ENCODE data around the gene UBE2R2. TPM values are rescaled to one million over a fixed set of nuclear protein-coding genes. Genes with fewer than 3 reads are reported as not detected.

The UBE2R2 gene
- total and polyA plus RNA-seq, 2 donors (not counting 1 experiment from before 2014, with no cell fraction given), result 23.9 to 57.1 TPM

DNA sequence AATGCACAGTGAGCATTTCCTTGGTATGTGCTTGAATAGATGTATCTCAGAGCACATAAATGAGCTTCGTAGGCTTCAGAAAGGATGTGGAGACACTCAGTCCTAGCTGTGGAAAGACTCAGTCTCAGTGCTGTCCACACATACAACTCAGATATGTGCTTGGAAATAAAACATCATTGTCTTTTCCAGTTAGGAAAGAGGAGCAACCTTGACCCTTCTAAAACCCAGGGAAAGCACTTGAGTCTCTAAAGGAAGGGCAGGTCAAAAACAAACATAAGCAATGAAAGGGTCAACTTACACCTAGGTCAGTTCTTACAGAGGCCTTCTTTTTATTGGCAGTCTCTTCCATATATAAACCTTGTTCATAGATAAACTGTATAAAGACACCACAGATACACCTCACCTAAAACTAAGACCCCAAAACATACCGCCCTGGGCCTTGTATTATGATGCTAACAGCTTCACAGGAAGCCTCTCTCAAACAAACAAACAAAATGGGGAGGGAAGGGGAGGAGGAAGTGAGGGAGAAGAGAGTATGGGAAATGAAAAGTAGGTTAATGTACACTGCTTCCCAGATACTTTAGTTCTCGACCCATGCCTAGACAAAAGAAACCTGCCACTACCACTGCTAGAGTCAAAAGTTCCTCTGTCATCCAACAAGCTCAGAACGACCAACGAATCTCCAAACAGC lies 117.4 kb downstream of the UBE2R2 start:
- H3K4me3 ChIP-seq (replicated peaks in 1 of 4; ENCODE audit: control extremely low read depth in 1 of 4, insufficient read depth in 1 of 4, low read depth in 3 of 4, low read length in 4 of 4), result no peak overlapping the region
- no peaks in the 10 kb centered on the region for H3K79me2 ChIP-seq (ENCODE audit: control insufficient read depth, insufficient read depth, low read length)
- H3K4me2 ChIP-seq (ENCODE audit: extremely low read depth, insufficient read depth, low read length), result no peak overlapping the region
- no peak overlapping the region for H2AFZ ChIP-seq (ENCODE audit: low read length)
- no peaks in the 10 kb centered on the region for H3K9me3 ChIP-seq (ENCODE audit: control insufficient read depth, insufficient read depth, low read depth, low read length)
- no peaks in the 10 kb centered on the region for H3K4me1 ChIP-seq (ENCODE audit: control insufficient read depth, extremely low read depth, insufficient read depth, low read length)
- H4K20me1 ChIP-seq (ENCODE audit: control insufficient read depth, extremely low read depth, insufficient read depth, low read length), result no peaks in the 10 kb centered on the region
- DNase-seq (ENCODE audit: low read depth in 2 of 2), result no peak
- no peaks in the 10 kb centered on the region for H3K27me3 ChIP-seq (ENCODE audit: control insufficient read depth, insufficient read depth, low read length)
- no peak for TF ChIP-seq EZH2 (IDR thresholded peaks at IDR 0.05; ENCODE audit: low read length, missing control alignments)
- TF ChIP-seq, protein P1, sequence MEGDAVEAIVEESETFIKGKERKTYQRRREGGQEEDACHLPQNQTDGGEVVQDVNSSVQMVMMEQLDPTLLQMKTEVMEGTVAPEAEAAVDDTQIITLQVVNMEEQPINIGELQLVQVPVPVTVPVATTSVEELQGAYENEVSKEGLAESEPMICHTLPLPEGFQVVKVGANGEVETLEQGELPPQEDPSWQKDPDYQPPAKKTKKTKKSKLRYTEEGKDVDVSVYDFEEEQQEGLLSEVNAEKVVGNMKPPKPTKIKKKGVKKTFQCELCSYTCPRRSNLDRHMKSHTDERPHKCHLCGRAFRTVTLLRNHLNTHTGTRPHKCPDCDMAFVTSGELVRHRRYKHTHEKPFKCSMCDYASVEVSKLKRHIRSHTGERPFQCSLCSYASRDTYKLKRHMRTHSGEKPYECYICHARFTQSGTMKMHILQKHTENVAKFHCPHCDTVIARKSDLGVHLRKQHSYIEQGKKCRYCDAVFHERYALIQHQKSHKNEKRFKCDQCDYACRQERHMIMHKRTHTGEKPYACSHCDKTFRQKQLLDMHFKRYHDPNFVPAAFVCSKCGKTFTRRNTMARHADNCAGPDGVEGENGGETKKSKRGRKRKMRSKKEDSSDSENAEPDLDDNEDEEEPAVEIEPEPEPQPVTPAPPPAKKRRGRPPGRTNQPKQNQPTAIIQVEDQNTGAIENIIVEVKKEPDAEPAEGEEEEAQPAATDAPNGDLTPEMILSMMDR (conservative IDR thresholded peaks at IDR 0.05 in 1 of 2, IDR thresholded peaks at IDR 0.05 in 1 of 2; ENCODE audit: low read depth in 1 of 2, low read length in 2 of 2), result no peak
- H3K36me3 ChIP-seq (ENCODE audit: control insufficient read depth, insufficient read depth, low read length), result peaks cover 12% of the 10 kb centered on the region
- no peak overlapping the region for H3K27ac ChIP-seq (ENCODE audit: insufficient read depth, low read length)
- H3K9ac ChIP-seq (ENCODE audit: insufficient read depth, low read length), result no peak overlapping the region

DNA sequence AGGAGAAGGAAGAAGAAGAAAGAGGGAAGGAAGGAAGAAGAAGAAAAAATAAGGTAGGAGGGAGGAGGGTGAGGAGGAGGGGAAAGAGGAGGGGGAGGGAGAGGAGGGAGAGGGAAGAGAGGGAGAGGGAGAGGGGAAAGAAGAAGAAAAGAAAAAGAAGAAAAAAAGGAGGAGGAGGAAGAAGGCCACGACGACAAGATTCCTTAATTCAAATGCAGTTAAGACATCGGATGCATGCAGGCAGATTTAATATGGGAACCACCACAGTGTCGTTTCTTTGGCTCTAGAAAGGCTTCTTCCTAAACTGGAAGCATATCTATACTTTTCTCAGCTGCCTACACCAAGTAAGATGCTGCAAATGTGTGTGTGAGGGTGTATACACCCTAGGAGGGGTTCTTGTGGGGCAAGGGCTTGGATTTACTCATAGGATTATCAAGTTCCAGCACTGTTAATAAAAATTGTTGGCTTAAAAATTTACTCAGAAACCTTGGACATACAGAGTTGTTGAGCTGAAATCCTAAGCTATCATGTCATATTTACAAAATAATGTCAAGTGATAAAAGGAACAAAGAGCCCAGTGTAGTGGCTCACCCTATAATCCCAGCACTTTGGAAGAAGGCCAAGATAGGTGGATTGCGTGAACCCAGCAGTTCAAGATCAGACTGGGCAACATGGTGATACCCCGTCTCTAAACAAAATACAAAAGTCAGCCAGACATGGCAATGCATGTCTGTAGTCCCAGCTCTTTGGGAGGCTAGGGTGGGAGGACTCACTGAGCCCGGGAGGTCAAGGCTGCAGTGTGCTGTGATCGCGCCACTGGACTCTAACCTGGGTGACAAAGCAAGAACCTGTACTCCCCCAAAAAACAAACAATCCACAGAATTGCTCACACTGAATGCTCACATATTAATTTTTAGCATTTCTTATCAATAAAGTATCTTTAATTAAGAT lies 123.2 kb downstream of the UBE2R2 start:
- peaks cover 14% of the 10 kb centered on the region for H3K4me1 ChIP-seq (ENCODE audit: control insufficient read depth, extremely low read depth, insufficient read depth, low read length)
- H3K9me3 ChIP-seq (ENCODE audit: control insufficient read depth, insufficient read depth, low read depth, low read length), result no peaks in the 10 kb centered on the region
- H3K4me3 ChIP-seq (replicated peaks in 1 of 4; ENCODE audit: control extremely low read depth in 1 of 4, insufficient read depth in 1 of 4, low read depth in 3 of 4, low read length in 4 of 4), result no peak overlapping the region
- H3K27me3 ChIP-seq (ENCODE audit: control insufficient read depth, insufficient read depth, low read length), result no peaks in the 10 kb centered on the region
- no peak overlapping the region for H3K27ac ChIP-seq (ENCODE audit: insufficient read depth, low read length)
- no peak overlapping the region for H3K4me2 ChIP-seq (ENCODE audit: extremely low read depth, insufficient read depth, low read length)
- H4K20me1 ChIP-seq (ENCODE audit: control insufficient read depth, extremely low read depth, insufficient read depth, low read length), result no peaks in the 10 kb centered on the region
- no peak for DNase-seq (ENCODE audit: low read depth in 2 of 2)
- peaks cover 2% of the 10 kb centered on the region for H3K36me3 ChIP-seq (ENCODE audit: control insufficient read depth, insufficient read depth, low read length)
- no peak overlapping the region for H3K9ac ChIP-seq (ENCODE audit: insufficient read depth, low read length)
- no peak for TF ChIP-seq EZH2 (IDR thresholded peaks at IDR 0.05; ENCODE audit: low read length, missing control alignments)
- TF ChIP-seq, protein P1 (conservative IDR thresholded peaks at IDR 0.05 in 1 of 2, IDR thresholded peaks at IDR 0.05 in 1 of 2; ENCODE audit: low read depth in 1 of 2, low read length in 2 of 2), result no peak
- H3K79me2 ChIP-seq (ENCODE audit: control insufficient read depth, insufficient read depth, low read length), result no peaks in the 10 kb centered on the region
- no peak overlapping the region for H2AFZ ChIP-seq (ENCODE audit: low read length)

DNA sequence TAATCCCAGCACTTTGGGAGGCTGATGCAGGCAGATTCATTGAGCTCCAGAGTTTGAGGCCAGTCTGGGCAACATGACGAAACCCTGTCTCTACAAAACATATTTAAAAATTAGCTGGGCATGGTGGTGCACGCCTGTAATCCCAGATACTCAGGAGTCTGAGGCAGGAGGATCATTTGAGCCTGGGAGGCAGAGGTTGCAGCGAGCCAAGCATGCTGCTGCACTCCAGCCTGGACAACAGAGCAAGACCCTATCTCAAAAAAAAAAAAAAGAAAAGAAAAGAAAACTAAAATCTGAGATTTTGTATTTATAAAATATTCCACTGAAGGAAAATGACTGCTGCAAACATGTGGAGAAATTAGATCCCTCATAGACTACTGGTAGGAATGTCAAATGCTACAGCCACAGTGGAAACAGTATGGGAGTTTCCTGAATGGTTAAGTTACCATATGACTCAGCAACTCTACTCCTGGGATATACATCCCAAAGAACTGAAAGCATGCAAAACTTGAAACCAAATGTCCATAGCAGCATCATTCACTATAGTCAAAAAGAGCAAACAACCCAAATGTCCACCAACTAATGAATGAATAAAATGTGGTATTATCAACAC lies 125.6 kb downstream of the UBE2R2 start:
- TF ChIP-seq, protein P1 (conservative IDR thresholded peaks at IDR 0.05 in 1 of 2, IDR thresholded peaks at IDR 0.05 in 1 of 2; ENCODE audit: low read depth in 1 of 2, low read length in 2 of 2), result peak; percentile 32 to 68
- TF ChIP-seq EZH2 (IDR thresholded peaks at IDR 0.05; ENCODE audit: low read length, missing control alignments), result no peak
- Histone ChIP-seq H3K36me3 (ENCODE audit: control insufficient read depth, insufficient read depth, low read length) (peaks cover 2% of the 10 kb centered on the region), H3K79me2 (ENCODE audit: control insufficient read depth, insufficient read depth, low read length) (no peaks in the 10 kb centered on the region), H3K9me3 (ENCODE audit: control insufficient read depth, insufficient read depth, low read depth, low read length) (no peaks in the 10 kb centered on the region), H3K27ac (ENCODE audit: insufficient read depth, low read length) (peak overlapping the region; percentile 44), H4K20me1 (ENCODE audit: control insufficient read depth, extremely low read depth, insufficient read depth, low read length) (no peaks in the 10 kb centered on the region), H3K9ac (ENCODE audit: insufficient read depth, low read length) (no peak overlapping the region), H2AFZ (ENCODE audit: low read length) (no peak overlapping the region), H3K4me2 (ENCODE audit: extremely low read depth, insufficient read depth, low read length) (no peak overlapping the region), H3K4me1 (ENCODE audit: control insufficient read depth, extremely low read depth, insufficient read depth, low read length) (peaks cover 23% of the 10 kb centered on the region), H3K27me3 (ENCODE audit: control insufficient read depth, insufficient read depth, low read length) (no peaks in the 10 kb centered on the region), H3K4me3 (replicated peaks in 1 of 4; ENCODE audit: control extremely low read depth in 1 of 4, insufficient read depth in 1 of 4, low read depth in 3 of 4, low read length in 4 of 4) (no peak overlapping the region)
- peak; percentile 75 to 89 for DNase-seq (ENCODE audit: low read depth in 2 of 2)

Measured in fibroblast of lung (primary cell).